Brain microvascular endothelial cell (primary cell): Measurements from ENCODE around the gene TMEM242.

Experiments
- DNase-seq: peaks from one replicate; pipeline ENCODE4 v3.0.0-alpha.2; 2020
- H3K27ac ChIP-seq: fragments of 250-450 bp; sonication (Bioruptor Pico); 2 replicates; pipeline ENCODE4 v1.5.1; 2020; ENCODE audit warnings: mild to moderate bottlenecking, moderate library complexity
- H3K27me3 ChIP-seq: fragments of 250-450 bp; sonication (Bioruptor Pico); replicated peaks from 2 replicates; pipeline ENCODE4 v1.5.1; 2020; ENCODE audit warnings: mild to moderate bottlenecking
- H3K36me3 ChIP-seq: fragments of 250-450 bp; sonication (Bioruptor Pico); replicated peaks from 2 replicates; pipeline ENCODE4 v1.5.1; 2020; ENCODE audit warnings: mild to moderate bottlenecking
- H3K4me3 ChIP-seq: 2 replicates; pipeline ENCODE4 v1.5.1; 2011; ENCODE audit warnings: low read depth, mild to moderate bottlenecking, control low read depth, low read length, moderate library complexity
- CTCF ChIP-seq: IDR thresholded peaks from 2 replicates; pipeline ENCODE4 v1.5.1; 2011; ENCODE audit warnings: low read depth, mild to moderate bottlenecking, moderate library complexity, low read length, control low read depth, inconsistent platforms; ENCODE audit errors: missing control alignments
- in situ Hi-C: cut with HindIII; loops from 2 replicates; pipeline ENCODE4 v1.10.0; 2017; ENCODE audit warnings: low sequenced_read_pairs, low pct_ligation_motif_present

TMEM242 gene

GRCh38 chr6:157270916-157271315 lies 52.4 kb downstream of the TMEM242 start:
- Histone ChIP-seq H3K27ac (no peak overlapping the region), H3K36me3 (no peaks in the 10 kb centered on the region), H3K27me3 (no peaks in the 10 kb centered on the region), H3K4me3 (no peak overlapping the region)
- in situ Hi-C loops, result no loop called here
- no peak for DNase-seq
- TF ChIP-seq CTCF, result no peak

GRCh38 chr6:157270308-157270707 lies 53.0 kb downstream of the TMEM242 start:
- in situ Hi-C loops, result no loop called here
- H3K27ac ChIP-seq, result no peak overlapping the region
- H3K36me3 ChIP-seq, result no peaks in the 10 kb centered on the region
- no peak for TF ChIP-seq CTCF
- no peak for DNase-seq
- H3K4me3 ChIP-seq, result no peak overlapping the region
- H3K27me3 ChIP-seq, result no peaks in the 10 kb centered on the region

- in situ Hi-C loops, result no loop called here
- Histone ChIP-seq H3K27ac (peak overlapping the region; percentile 45), H3K36me3 (no peaks in the 10 kb centered on the region), H3K4me3 (no peak overlapping the region), H3K27me3 (no peaks in the 10 kb centered on the region)
- no peak for TF ChIP-seq CTCF
- DNase-seq, result peak; percentile 65
Observed at GRCh38 chr6:157269261-157269794, 54.0 kb downstream of the TMEM242 start.

GRCh38 chr6:157268835-157269234 lies 54.5 kb downstream of the TMEM242 start:
- in situ Hi-C loops, result no loop called here
- no peak for DNase-seq
- peak overlapping the region; percentile 45 for H3K27ac ChIP-seq
- no peak for TF ChIP-seq CTCF
- H3K27me3 ChIP-seq, result no peaks in the 10 kb centered on the region
- H3K36me3 ChIP-seq, result no peaks in the 10 kb centered on the region
- H3K4me3 ChIP-seq, result no peak overlapping the region

- in situ Hi-C loops, result no loop called here
- no peak for DNase-seq
- Histone ChIP-seq H3K4me3 (no peak overlapping the region), H3K27ac (no peak overlapping the region), H3K36me3 (no peaks in the 10 kb centered on the region), H3K27me3 (no peaks in the 10 kb centered on the region)
- no peak for TF ChIP-seq CTCF
Observed at GRCh38 chr6:157268396-157268795, 54.9 kb downstream of the TMEM242 start.

- Histone ChIP-seq H3K4me3 (no peak overlapping the region), H3K27me3 (no peaks in the 10 kb centered on the region), H3K36me3 (no peaks in the 10 kb centered on the region), H3K27ac (no peak overlapping the region)
- in situ Hi-C loops, result no loop called here
- DNase-seq, result no peak
- no peak for TF ChIP-seq CTCF
Observed at GRCh38 chr6:157267654-157268053, 55.7 kb downstream of the TMEM242 start.
